GM23338 (cell line): ENCODE results near the gene AP1M2. TPM values are rescaled to one million over a fixed set of nuclear protein-coding genes. Genes with fewer than 3 reads are reported as not detected.

ENCODE experiments used
- ATAC-seq: fragments of 200-7000 bp; cut with Tn5 transposase; 3 replicates; pipeline ENCODE4 v1.9.1; 2020
- DNase-seq: peaks from one replicate; pipeline ENCODE4 v3.0.0-alpha.2; 2015; ENCODE audit warnings: low spot score
- H2AFZ ChIP-seq: fragments of 200-600 bp; sonication (generic); 2 replicates; pipeline ENCODE4 v1.8.0; 2016; ENCODE audit warnings: antibody characterized with exemption, mild to moderate bottlenecking, moderate library complexity
- H3F3A ChIP-seq: fragments of 200-600 bp; sonication (generic); replicated peaks from 2 replicates; pipeline ENCODE4 v1.8.0; 2017; ENCODE audit warnings: antibody characterized with exemption, mixed run types, low read depth
- H3K27ac ChIP-seq: fragments of 200-600 bp; sonication (generic); 2 replicates; pipeline ENCODE4 v1.6.1; 2016; ENCODE audit warnings: low read depth
- H3K27me3 ChIP-seq: fragments of 200-600 bp; sonication (generic); 2 replicates; pipeline ENCODE4 v1.8.0; 2016; ENCODE audit warnings: mild to moderate bottlenecking, mixed run types, moderate library complexity; ENCODE audit not compliant: insufficient read depth
- H3K36me3 ChIP-seq: fragments of 200-600 bp; sonication (generic); 2 replicates; pipeline ENCODE4 v1.8.0; 2016; ENCODE audit warnings: mild to moderate bottlenecking; ENCODE audit not compliant: insufficient read depth
- H3K4me1 ChIP-seq: fragments of 200-600 bp; sonication (generic); 2 replicates; pipeline ENCODE4 v1.8.0; 2016; ENCODE audit warnings: mild to moderate bottlenecking, moderate library complexity; ENCODE audit not compliant: insufficient read depth
- H3K4me2 ChIP-seq: fragments of 200-600 bp; sonication (generic); 2 replicates; pipeline ENCODE4 v1.7.1; 2017; ENCODE audit warnings: mixed run types
- H3K4me3 ChIP-seq: fragments of 200-600 bp; sonication (generic); 2 replicates; pipeline ENCODE4 v1.6.1; 2016; ENCODE audit warnings: mixed run types
- H3K79me2 ChIP-seq: fragments of 200-600 bp; sonication (generic); replicated peaks from 2 replicates; pipeline ENCODE4 v1.8.0; 2017; ENCODE audit warnings: mild to moderate bottlenecking; ENCODE audit not compliant: insufficient read depth
- H3K9me2 ChIP-seq: fragments of 200-600 bp; sonication (generic); 2 replicates; pipeline ENCODE4 v1.8.0; 2017; ENCODE audit not compliant: insufficient read depth
- H4K20me1 ChIP-seq: fragments of 200-600 bp; sonication (generic); replicated peaks from 2 replicates; pipeline ENCODE4 v1.8.0; 2017; ENCODE audit warnings: mild to moderate bottlenecking; ENCODE audit not compliant: insufficient read depth
- H3K27ac Mint-ChIP-seq: 2 replicates; pipeline ENCODE4 v1.8.0; 2020; ENCODE audit warnings: inconsistent platforms, mild to moderate bottlenecking, moderate library complexity, mixed read lengths
- H3K27me3 Mint-ChIP-seq: 3 replicates; pipeline ENCODE4 v1.8.0; 2022; ENCODE audit warnings: low read depth, mild to moderate bottlenecking, moderate library complexity, mixed read lengths, inconsistent platforms; ENCODE audit not compliant: insufficient read depth, poor library complexity
- H3K36me3 Mint-ChIP-seq: 3 replicates; pipeline ENCODE4 v1.8.0; 2021; ENCODE audit warnings: low read depth, mild to moderate bottlenecking, inconsistent platforms, moderate library complexity, mixed read lengths
- H3K4me1 Mint-ChIP-seq: 3 replicates; pipeline ENCODE4 v1.8.0; 2020; ENCODE audit warnings: mild to moderate bottlenecking, inconsistent platforms, mixed read lengths
- H3K4me3 Mint-ChIP-seq: 3 replicates; pipeline ENCODE4 v1.8.0; 2021; ENCODE audit warnings: moderate library complexity, mild to moderate bottlenecking, inconsistent platforms, mixed read lengths
- H3K9me3 Mint-ChIP-seq: 3 replicates; pipeline ENCODE4 v1.8.0; 2020; ENCODE audit warnings: moderate library complexity, mild to moderate bottlenecking, inconsistent platforms, mixed read lengths
- CREB1 ChIP-seq: fragments of 250-450 bp; sonication (Bioruptor Pico); IDR thresholded peaks from 2 replicates; pipeline ENCODE4 v1.5.0; 2020; ENCODE audit warnings: low read depth, mild to moderate bottlenecking, moderate library complexity
- EZH2phosphoT487 ChIP-seq: fragments of 200-600 bp; sonication (generic); IDR thresholded peaks from one replicate; pipeline ENCODE4 v1.8.1; 2018; ENCODE audit warnings: antibody characterized with exemption; ENCODE audit not compliant: unreplicated experiment
- JUNB ChIP-seq: IDR thresholded peaks from one replicate; pipeline ENCODE4 v1.6.1; 2016; ENCODE audit warnings: antibody characterized with exemption; ENCODE audit not compliant: unreplicated experiment
- NANOG ChIP-seq: IDR thresholded peaks from 2 replicates; pipeline ENCODE4 v1.6.1; 2016; ENCODE audit warnings: antibody characterized with exemption, borderline replicate concordance
- POLR2AphosphoS5 ChIP-seq: IDR thresholded peaks from 2 replicates; pipeline ENCODE4 v1.6.1; 2016; ENCODE audit warnings: antibody characterized with exemption, low read depth
- REST ChIP-seq: IDR thresholded peaks from one replicate; pipeline ENCODE4 v1.6.1; 2018; ENCODE audit warnings: antibody characterized with exemption; ENCODE audit not compliant: unreplicated experiment
- STAT1 ChIP-seq: IDR thresholded peaks from one replicate; pipeline ENCODE4 v1.6.1; 2016; ENCODE audit warnings: antibody characterized with exemption; ENCODE audit not compliant: unreplicated experiment
- ZNF462 ChIP-seq: fragments of 250-450 bp; sonication (Bioruptor Pico); IDR thresholded peaks from 2 replicates; pipeline ENCODE4 v1.5.0; 2020; ENCODE audit warnings: mild to moderate bottlenecking, moderate library complexity
- polyA plus RNA-seq: library from polyadenylated mRNA; unstranded; fragments of >200 nt; fragmentation: Nextera tagmentation; extraction: Ambion mirVana; gene quantifications from 2 replicates; pipeline ENCODE4 v1.2.1, GENCODE V29; 2016
- total RNA-seq: library from RNA; depleted of rRNA; stranded (reverse); fragments of >200 nt; shearing (Covaris generic); gene quantifications from 2 replicates; pipeline ENCODE4 v1.2.3, GENCODE V29; 2014

The AP1M2 gene
- total and polyA plus RNA-seq, 2 experiments from 2014 or later: 128 to 165 TPM

GRCh38 chr19:10593148-10593547, 6.0 kb upstream of the AP1M2 start (continued):
- TF ChIP-seq ZNF462: no peak

GRCh38 chr19:10587839-10588150, 683 bp upstream of the AP1M2 start:
- H4K20me1 ChIP-seq: no peaks in the 10 kb centered on the region
- no peaks in the 10 kb centered on the region for H3K27me3 ChIP-seq
- no peaks in the 10 kb centered on the region; the same call in 1 of the 2 replicates for H3K36me3 ChIP-seq
- no peak overlapping the region for H2AFZ ChIP-seq
- Mint-ChIP-seq H3K4me3 (peak overlapping the region; percentile 91), H3K27me3 (peaks cover 13% of the 10 kb centered on the region), H3K27ac (no peak overlapping the region), H3K36me3 (peaks cover 19% of the 10 kb centered on the region), H3K4me1 (peaks cover 11% of the 10 kb centered on the region; the same call in 2 of the 3 replicates), H3K9me3 (no peaks in the 10 kb centered on the region; the same call in none of the 3 replicates)
- no peak for ATAC-seq
- peaks cover 13% of the 10 kb centered on the region; the same call in 1 of the 2 replicates for H3F3A ChIP-seq
- peaks cover 7% of the 10 kb centered on the region for H3K9me2 ChIP-seq
- no peak overlapping the region for H3K4me2 ChIP-seq
- peaks cover 17% of the 10 kb centered on the region for H3K79me2 ChIP-seq
- H3K27ac ChIP-seq: no peak overlapping the region
- H3K4me1 ChIP-seq: peaks cover 9% of the 10 kb centered on the region; the same call in 1 of the 2 replicates
- peak overlapping the region; percentile 87; the same call in 1 of the 2 replicates for H3K4me3 ChIP-seq
- DNase-seq: no peak
- TF ChIP-seq EZH2phosphoT487 (no peak), STAT1 (no peak), JUNB (no peak), CREB1 (CRISPR knock-in tag) (no peak), POLR2AphosphoS5 (no peak), REST (no peak), NANOG (no peak)
